NOMO-1 treated with DMSO at 0.1 percent for 48 hours (cell line): ENCODE measurements around the gene RIC8B.

Source experiments
- DNase-seq: peaks from one replicate; lab custom pipeline; 2025; ENCODE audit not compliant: unreplicated experiment; lab: John Stamatoyannopoulos, UW

RIC8B gene

DNA sequence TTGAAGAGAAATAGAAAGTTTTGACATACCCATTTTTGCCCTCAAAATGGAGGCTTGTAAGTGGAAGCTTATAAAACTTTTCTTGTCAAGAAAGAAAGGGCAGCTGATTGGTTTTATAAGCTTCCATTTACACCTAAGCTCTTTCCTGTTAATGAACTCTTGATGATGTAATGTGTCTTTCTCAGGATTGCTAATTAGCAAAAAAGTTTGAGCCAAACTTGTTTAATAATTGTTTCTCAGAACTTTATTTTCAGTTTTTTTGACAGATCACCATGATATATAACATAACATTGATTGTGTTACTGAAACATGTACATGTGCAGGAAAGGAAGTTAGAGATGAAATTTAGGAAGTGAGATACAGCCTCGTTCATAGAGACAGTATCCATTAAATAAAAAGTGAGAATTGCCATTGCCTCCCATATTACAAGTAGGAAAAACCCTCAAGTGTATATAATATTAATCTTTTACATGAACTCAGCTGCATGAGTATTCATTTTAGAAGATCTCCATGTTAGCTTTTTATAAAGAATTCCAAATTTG lies 26.8 kb downstream of the RIC8B start:
- DNase-seq = peak; percentile 16

- DNase-seq = no peak
Measured at GRCh38 chr12:106801830-106802533, 27.5 kb downstream of the RIC8B start.

DNA sequence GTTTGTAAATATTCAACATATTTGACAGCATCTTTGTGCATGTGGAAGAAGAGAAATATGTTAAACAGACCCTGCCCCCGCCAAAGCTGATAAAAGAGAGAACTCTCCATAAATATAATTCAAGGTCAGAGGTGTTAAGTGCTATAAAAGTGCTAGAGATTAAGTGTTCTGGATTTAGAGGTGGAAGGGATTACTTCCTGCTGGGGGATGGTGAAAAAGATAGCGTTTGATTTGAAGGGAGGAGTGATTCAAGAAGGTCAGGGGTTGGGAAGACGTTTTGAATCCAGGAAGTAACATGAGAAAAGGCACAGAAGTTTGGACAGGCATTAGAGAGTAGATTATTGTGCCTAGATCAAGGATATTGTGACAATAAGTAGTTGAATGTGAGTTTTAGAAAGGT lies 30.2 kb downstream of the RIC8B start:
- DNase-seq = no peak

DNA sequence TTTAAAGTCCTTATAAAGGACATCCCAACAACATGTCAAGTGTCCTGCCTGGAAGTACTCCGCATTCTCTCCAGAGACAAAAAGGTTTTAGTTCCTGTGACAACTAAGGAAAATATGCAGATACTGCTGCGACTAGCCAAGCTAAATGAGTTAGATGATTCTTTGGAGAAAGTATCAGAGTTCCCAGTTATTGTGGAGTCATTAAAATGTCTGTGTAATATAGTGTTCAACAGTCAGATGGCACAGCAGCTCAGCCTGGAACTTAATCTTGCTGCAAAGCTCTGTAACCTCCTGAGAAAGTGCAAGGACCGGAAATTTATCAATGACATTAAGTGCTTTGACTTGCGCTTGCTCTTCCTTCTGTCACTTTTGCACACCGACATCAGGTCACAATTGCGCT lies 40.2 kb downstream of the RIC8B start:
- DNase-seq = no peak

GRCh38 chr12:106815741-106816140 lies 41.3 kb downstream of the RIC8B start:
- DNase-seq = no peak

DNA sequence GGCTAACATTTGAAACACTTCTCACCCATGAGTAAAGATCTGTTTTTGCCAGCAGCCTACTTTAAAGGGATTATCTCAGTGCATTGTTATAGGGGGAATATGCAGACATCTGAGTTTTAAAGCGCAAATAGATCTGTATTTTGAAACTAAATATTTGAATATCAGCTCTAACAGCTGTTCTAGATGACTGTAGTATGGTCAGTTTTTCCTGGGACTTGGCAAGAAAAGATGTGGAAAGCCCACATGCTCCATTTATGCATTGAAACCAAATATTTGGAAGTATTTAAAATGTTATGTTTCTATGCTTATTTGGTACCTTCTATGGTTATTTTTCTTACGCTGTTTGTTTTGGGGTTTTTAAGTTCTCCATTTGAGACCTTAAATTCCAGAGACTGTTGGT lies 41.7 kb downstream of the RIC8B start:
- DNase-seq = no peak

DNA sequence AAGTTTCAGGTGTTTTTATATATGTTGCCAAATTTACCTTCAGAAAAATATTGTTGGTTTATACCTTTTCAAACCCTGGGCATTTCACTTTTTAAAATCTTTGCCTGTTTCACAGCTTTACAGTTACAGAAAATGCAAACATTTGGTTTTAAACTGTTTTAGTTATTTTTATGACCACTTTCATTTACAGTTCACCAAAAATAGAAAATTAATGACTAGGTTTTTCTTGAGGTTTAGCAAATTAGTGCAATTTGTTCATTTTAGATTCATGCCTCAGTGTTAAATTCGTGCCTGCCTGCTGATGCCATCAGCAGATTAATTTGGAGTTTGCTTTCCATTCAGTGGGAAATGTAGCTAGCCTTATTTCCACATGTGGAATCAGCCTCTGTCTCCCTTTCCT lies 45.5 kb downstream of the RIC8B start:
- no peak for DNase-seq

GRCh38 chr12:106831699-106832098 lies 57.2 kb downstream of the RIC8B start:
- DNase-seq = no peak

DNA sequence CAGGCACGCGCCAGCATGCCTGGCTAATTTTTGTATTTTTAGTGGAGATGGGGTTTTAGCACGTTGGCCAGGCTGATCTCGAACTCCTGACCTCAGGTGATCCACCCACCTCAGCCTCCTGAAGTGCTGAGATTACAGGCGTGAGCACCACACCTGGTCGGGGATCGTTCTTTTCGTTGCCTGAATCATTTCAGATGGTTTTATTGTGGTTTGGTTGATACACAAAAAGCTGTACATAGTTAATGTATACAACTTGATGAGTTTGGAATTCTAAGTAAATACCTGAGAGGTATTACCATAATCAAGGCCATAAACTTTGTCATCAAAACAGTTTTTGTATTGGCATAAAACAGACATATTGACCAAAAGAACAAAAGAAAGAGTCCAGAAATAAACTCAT lies 63.3 kb downstream of the RIC8B start:
- DNase-seq = no peak

DNA sequence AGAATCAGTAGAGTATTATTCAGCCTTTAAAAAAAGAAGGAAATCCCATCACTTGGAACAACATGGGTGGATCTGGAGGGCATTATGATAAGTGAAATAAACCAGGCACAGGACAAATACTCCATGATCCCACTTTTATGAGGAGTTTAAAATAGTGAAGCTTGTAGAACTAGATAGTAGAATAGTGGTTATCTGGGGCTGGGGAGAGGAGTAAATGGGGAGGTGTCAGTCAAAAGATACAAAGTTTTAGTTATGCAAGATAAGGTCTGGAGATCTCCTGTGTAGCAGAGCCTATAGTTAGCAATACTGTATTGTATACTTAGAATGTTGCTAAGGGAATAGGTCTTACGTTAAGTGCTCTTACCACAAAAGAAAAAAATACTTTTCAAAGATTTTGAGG lies 64.9 kb downstream of the RIC8B start:
- DNase-seq = no peak

GRCh38 chr12:106840243-106840642 lies 65.8 kb downstream of the RIC8B start:
- no peak for DNase-seq

DNA sequence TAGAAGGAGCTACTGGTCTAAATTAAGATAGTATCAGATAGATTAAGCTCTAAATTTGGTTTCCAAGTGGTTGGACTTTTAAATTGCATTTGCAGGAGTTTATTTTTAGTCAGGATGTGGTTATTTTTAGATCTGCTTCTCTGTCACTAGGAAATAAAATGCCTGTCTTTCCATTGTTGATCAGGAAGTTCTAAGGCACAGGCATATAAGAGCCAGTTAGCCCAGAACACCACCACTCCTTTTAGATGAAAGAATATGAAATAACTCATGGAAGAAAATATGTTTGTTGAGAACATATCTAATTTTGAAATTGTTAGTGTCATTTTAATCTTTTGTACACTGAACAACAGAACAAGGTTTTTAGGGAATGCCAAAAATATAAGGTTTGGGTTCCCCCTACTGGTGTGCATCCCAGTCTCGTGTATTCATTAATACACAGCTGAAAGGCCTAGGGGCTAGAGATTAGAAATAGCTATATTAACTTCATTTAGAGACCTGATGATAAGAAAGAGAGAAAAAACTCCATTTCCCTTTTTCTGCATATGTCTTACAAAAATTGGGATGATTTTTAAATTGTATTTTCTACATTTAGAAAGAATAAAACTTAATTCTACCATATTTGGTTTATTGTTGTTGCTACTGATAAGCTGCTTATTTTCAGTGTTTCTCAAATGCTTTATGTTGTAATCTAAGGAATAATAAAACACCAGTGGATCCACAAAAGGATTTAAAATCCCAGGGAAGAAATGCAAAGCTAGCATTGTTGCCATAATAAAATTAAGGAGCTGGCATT lies 67.2 kb downstream of the RIC8B start:
- DNase-seq = peak; percentile 17

- no peak for DNase-seq
Measured at GRCh38 chr12:106845902-106846301, 71.4 kb downstream of the RIC8B start.

- no peak for DNase-seq
Measured at GRCh38 chr12:106847861-106848260, 73.4 kb downstream of the RIC8B start.

DNA sequence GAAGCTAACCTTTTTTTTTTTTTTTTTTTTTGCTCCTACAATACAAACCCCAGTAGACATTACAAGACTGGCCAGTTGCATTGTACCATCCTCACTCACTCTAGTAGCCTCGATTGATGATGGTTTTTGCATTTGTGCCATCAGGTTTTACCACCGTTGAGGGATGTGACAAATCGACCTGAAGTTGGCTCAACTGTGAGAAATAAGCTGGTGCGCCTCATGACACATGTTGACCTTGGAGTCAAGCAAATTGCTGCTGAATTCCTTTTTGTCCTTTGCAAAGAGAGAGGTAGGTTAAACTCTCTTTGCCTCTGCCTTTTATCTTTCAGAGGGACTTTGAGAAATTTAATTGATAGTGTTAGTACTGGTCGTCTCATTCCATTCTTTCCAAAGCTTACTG lies 76.8 kb downstream of the RIC8B start:
- no peak for DNase-seq

DNA sequence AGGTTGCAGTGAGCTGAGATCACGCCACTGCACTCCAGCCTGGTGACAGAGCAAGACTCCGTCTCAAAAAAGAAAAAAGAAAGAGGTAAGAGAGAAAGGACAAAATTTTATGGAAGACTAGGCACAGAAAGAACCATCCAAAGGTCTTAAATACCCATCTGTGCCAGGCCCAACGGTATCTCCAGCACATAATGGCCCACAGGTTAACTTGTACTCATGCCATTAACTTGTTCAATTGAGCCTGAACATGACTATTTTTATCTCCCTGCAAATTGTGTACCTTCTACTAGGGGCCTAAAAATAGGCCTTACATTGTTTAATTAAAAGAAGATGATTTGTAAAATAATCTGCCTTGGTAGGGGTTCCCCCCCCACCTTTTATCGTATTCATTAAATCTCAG lies 80.2 kb downstream of the RIC8B start:
- DNase-seq = no peak

GRCh38 chr12:106855221-106855758 lies 80.8 kb downstream of the RIC8B start:
- no peak for DNase-seq

GRCh38 chr12:106861984-106862916 lies 87.8 kb downstream of the RIC8B start:
- peak; percentile 23 for DNase-seq

DNA sequence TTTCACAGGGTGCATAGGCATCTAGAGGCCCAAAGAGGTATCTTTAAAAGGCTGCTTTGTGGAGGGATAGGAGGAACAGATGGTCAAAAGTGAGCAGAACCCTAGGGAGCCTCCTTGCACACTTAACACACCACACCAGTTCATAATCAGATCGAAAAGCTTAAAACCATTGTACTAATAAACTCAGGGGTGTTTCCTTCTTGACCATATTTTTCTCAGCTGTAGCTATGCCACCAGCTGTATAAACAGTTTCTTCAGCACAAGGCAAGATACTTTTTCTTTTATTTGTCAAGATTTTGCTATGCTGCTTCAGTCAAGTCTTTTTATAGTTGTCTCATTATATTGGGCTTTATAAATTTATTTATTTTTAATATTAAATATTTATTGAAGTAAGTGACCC lies 88.7 kb downstream of the RIC8B start:
- no peak for DNase-seq

GRCh38 chr12:106865683-106866082 lies 91.2 kb downstream of the RIC8B start:
- DNase-seq = no peak
